Measurements from ENCODE around the gene SAXO1. TPM values are rescaled to one million over a fixed set of nuclear protein-coding genes. Genes with fewer than 3 reads are reported as not detected.

The SAXO1 gene
- total RNA-seq, 1 donor from 2014 or later: not detected

DNA sequence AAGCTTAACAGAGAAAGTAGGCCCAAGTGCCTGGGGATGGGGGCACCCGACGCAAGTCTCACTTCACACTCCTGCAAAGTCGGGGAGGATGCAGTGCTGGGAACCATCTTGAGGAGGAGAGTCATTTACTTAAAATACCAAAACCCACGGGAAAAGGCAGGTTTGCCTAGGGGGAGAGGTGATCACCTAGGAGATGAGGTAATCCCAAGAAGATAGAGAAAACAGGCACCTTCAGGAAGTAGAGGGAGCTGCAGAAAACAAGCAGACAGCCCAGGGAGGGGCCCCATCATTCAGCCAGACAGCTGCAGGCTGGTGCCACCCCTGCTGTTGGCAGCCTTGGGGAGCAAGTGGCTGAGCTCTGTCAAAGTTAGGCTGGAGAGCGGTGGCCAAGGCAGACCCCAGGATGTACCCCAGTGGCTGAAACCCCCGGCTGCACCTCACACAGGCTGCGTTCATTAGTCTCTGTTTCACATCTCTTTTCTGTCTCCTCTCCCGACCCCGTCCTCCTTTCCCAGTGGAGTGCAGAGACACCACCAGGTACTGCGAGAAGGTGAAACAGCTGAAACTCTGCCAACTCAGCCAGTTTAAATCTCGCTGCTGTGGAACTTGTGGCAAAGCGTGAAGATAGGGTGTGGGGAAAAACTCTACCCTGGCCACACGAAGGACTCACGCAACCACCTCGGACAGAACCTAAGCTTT is 124.9 kb downstream of the SAXO1 start:
- Histone ChIP-seq H3K27me3 (ENCODE audit: insufficient read depth, low read length) (no peaks in the 10 kb centered on the region), H3K4me3 (ENCODE audit: insufficient read depth, low read depth, low read length) (no peak overlapping the region), H3K4me1 (ENCODE audit: insufficient read depth, low read length) (peaks cover 44% of the 10 kb centered on the region), H3K9ac (ENCODE audit: low read length) (no peak overlapping the region), H3K4me2 (ENCODE audit: low read length) (no peak overlapping the region), H3K79me2 (ENCODE audit: insufficient read depth, low read length) (no peaks in the 10 kb centered on the region), H2AFZ (ENCODE audit: low read depth, low read length) (no peak overlapping the region), H3K36me3 (ENCODE audit: insufficient read depth, low read length) (peaks cover 11% of the 10 kb centered on the region), H3K27ac (ENCODE audit: low read depth, low read length) (no peak overlapping the region), H3K9me3 (ENCODE audit: insufficient read depth, low read depth, low read length) (no peaks in the 10 kb centered on the region), H4K20me1 (ENCODE audit: insufficient read depth, low read length) (no peaks in the 10 kb centered on the region)
- Mint-ChIP-seq H3K27ac (ENCODE audit: unreplicated experiment) (no peak overlapping the region), H3K36me3 (ENCODE audit: low read depth, unreplicated experiment) (no peaks in the 10 kb centered on the region), H3K4me3 (ENCODE audit: unreplicated experiment) (no peak overlapping the region), H3K27me3 (ENCODE audit: low read depth, unreplicated experiment) (no peaks in the 10 kb centered on the region), H3K4me1 (ENCODE audit: low read depth, unreplicated experiment) (peaks cover 32% of the 10 kb centered on the region), H3K9me3 (ENCODE audit: unreplicated experiment) (peaks cover 6% of the 10 kb centered on the region)
- no peak for TF ChIP-seq EZH2 (IDR thresholded peaks at IDR 0.05; ENCODE audit: insufficient read depth, low read length)
- FAIRE-seq (no peak), DNase-seq (ENCODE audit: low read depth) (no peak)

DNA sequence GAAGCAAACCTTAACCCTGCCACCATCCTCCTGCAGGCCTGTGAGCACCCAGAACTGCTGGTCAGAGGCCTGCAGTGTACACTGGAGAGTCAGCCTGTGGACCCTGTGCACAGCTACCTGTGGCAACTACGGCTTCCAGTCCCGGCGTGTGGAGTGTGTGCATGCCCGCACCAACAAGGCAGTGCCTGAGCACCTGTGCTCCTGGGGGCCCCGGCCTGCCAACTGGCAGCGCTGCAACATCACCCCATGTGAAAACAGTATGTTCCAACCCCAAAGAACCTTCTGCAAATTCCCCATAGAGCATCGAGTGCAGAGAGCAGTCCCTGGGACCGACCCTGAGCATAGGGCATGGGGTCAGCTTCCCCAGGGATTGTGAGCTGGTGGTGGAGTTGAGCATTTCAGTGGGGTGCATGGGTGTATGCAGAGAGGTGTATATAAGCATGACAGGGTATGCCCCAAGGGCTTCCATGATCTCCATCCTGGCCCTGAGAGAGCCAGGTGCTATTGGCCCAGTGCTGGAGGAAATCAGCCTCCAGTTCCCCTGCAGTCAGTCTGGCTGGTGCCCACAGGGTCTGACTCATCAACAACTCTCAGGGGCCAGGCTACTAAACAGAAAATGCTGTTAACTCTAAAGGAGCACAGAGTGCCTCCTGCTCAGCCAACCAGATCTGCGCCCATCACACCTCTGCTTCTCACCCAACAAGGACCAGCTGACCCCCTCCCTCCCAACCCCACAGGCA is 126.2 kb downstream of the SAXO1 start:
- TF ChIP-seq EZH2 (IDR thresholded peaks at IDR 0.05; ENCODE audit: insufficient read depth, low read length): no peak
- no peak for TF ChIP-seq CTCF (IDR thresholded peaks at IDR 0.05; ENCODE audit: insufficient read depth, low read depth, low read length)
- no peaks in the 10 kb centered on the region for H3K27me3 ChIP-seq (ENCODE audit: insufficient read depth, low read length)
- no peak overlapping the region for H3K27ac Mint-ChIP-seq (ENCODE audit: unreplicated experiment)
- H3K27ac ChIP-seq (ENCODE audit: low read depth, low read length): peak overlapping the region; percentile 83
- no peak overlapping the region for H2AFZ ChIP-seq (ENCODE audit: low read depth, low read length)
- no peak overlapping the region for H3K4me3 ChIP-seq (ENCODE audit: insufficient read depth, low read depth, low read length)
- H3K4me1 ChIP-seq (ENCODE audit: insufficient read depth, low read length): peaks cover 44% of the 10 kb centered on the region
- FAIRE-seq: peak; percentile 62
- peak; percentile 52 for DNase-seq (ENCODE audit: low read depth)
- no peak overlapping the region for H3K9ac ChIP-seq (ENCODE audit: low read length)
- no peaks in the 10 kb centered on the region for H3K9me3 ChIP-seq (ENCODE audit: insufficient read depth, low read depth, low read length)
- H4K20me1 ChIP-seq (ENCODE audit: insufficient read depth, low read length): no peaks in the 10 kb centered on the region
- peaks cover 11% of the 10 kb centered on the region for H3K36me3 ChIP-seq (ENCODE audit: insufficient read depth, low read length)
- no peak overlapping the region for H3K4me3 Mint-ChIP-seq (ENCODE audit: unreplicated experiment)
- no peaks in the 10 kb centered on the region for H3K36me3 Mint-ChIP-seq (ENCODE audit: low read depth, unreplicated experiment)
- peaks cover 8% of the 10 kb centered on the region for H3K9me3 Mint-ChIP-seq (ENCODE audit: unreplicated experiment)
- H3K4me2 ChIP-seq (ENCODE audit: low read length): peak overlapping the region; percentile 75
- H3K27me3 Mint-ChIP-seq (ENCODE audit: low read depth, unreplicated experiment): no peaks in the 10 kb centered on the region
- H3K4me1 Mint-ChIP-seq (ENCODE audit: low read depth, unreplicated experiment): peaks cover 32% of the 10 kb centered on the region
- no peaks in the 10 kb centered on the region for H3K79me2 ChIP-seq (ENCODE audit: insufficient read depth, low read length)

DNA sequence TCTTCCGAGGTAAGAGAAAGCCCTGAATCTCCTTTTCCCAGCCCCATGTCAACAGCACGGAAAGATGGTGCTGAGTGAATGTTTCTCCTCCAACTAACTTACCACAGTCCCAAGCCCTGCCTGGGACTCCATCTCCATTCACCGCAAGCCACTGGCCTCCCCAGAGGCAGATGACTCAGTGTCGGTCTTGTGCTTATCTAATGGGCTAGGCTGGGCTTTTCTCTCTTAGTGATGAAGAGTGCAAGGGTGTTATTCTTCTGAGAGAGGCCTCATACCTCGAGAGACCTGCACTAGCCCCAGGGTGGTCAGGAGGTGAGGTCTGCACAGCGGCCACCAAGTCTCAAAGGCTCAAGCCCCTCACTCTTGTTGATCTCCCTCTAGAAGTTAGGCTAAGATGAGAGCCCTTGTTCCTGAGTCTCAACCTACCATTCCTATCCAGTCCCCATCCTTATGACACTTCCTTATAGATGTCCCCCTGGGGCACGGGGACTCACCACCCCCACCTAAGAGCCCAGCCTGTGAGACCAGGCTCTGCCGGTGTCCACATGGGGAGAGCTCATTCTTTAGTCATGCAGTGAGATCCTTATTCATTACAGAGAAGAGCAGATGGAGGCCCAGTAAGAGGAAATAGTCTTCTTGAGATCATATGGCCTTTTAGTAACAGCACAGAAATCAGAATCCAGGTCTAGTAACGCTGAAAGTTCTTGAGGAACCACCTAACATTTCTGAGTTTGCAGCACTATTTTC is 127.0 kb downstream of the SAXO1 start:
- no peaks in the 10 kb centered on the region for H3K27me3 Mint-ChIP-seq (ENCODE audit: low read depth, unreplicated experiment)

More for the DNA sequence above, 127.0 kb downstream of the SAXO1 start:
- Mint-ChIP-seq H3K4me1 (ENCODE audit: low read depth, unreplicated experiment) (peaks cover 31% of the 10 kb centered on the region), H3K4me3 (ENCODE audit: unreplicated experiment) (no peak overlapping the region), H3K27ac (ENCODE audit: unreplicated experiment) (no peak overlapping the region), H3K9me3 (ENCODE audit: unreplicated experiment) (peaks cover 8% of the 10 kb centered on the region), H3K36me3 (ENCODE audit: low read depth, unreplicated experiment) (no peaks in the 10 kb centered on the region)
- FAIRE-seq: no peak
- H3K9ac ChIP-seq (ENCODE audit: low read length): no peak overlapping the region
- H3K36me3 ChIP-seq (ENCODE audit: insufficient read depth, low read length): peaks cover 11% of the 10 kb centered on the region
- H3K9me3 ChIP-seq (ENCODE audit: insufficient read depth, low read depth, low read length): no peaks in the 10 kb centered on the region
- H3K4me3 ChIP-seq (ENCODE audit: insufficient read depth, low read depth, low read length): no peak overlapping the region
- peaks cover 44% of the 10 kb centered on the region for H3K4me1 ChIP-seq (ENCODE audit: insufficient read depth, low read length)
- DNase-seq (ENCODE audit: low read depth): peak; percentile 44
- peak overlapping the region; percentile 83 for H3K27ac ChIP-seq (ENCODE audit: low read depth, low read length)
- no peak overlapping the region for H2AFZ ChIP-seq (ENCODE audit: low read depth, low read length)
- no peaks in the 10 kb centered on the region for H3K79me2 ChIP-seq (ENCODE audit: insufficient read depth, low read length)
- H4K20me1 ChIP-seq (ENCODE audit: insufficient read depth, low read length): no peaks in the 10 kb centered on the region
- TF ChIP-seq CTCF (IDR thresholded peaks at IDR 0.05; ENCODE audit: insufficient read depth, low read depth, low read length): no peak
- TF ChIP-seq EZH2 (IDR thresholded peaks at IDR 0.05; ENCODE audit: insufficient read depth, low read length): no peak
- H3K27me3 ChIP-seq (ENCODE audit: insufficient read depth, low read length): no peaks in the 10 kb centered on the region
- H3K4me2 ChIP-seq (ENCODE audit: low read length): peak overlapping the region; percentile 75
